DMS79 treated with DMSO at 0.1 percent for 48 hours (cell line): ENCODE results near the gene GALNTL6.

Experiments
- DNase-seq: peaks from one replicate; lab custom pipeline; 2025; lab: John Stamatoyannopoulos, UW

The GALNTL6 gene

DNA sequence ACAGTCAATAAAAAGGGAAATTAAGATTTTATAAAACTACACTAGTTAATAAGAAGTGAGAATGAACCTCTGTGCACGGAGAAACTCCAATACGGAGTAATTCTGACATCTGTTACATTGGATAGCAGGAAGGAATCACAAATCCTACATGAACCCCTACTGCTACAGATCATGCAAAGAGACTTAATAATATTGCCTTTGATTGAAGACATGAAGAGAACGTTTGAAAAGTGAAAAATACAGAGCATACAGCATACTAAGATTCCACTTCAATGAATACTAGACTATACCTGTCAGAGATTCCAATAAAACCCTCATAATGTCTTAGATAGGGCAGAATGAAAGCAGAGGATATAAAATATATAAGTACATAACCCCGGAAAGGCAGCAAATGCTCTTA is 995.0 kb downstream of the GALNTL6 start:
- DNase-seq, result no peak

DNA sequence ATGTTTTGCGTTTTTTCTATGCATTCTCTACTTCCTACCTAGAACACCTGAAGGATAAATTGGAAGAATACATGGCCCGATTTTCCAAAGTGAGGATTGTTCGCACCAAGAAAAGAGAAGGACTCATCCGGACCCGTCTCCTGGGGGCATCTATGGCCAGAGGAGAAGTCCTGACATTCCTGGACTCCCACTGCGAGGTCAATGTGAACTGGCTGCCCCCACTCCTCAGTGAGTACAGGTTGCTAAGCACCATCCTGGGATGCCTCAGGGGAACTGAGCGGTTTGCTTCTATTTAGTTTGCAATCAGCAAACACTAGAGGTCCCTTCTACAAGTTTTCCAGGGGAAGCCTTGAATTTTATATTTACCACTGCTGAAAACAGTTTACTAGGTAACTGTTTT is 996.1 kb downstream of the GALNTL6 start:
- no peak for DNase-seq

DNA sequence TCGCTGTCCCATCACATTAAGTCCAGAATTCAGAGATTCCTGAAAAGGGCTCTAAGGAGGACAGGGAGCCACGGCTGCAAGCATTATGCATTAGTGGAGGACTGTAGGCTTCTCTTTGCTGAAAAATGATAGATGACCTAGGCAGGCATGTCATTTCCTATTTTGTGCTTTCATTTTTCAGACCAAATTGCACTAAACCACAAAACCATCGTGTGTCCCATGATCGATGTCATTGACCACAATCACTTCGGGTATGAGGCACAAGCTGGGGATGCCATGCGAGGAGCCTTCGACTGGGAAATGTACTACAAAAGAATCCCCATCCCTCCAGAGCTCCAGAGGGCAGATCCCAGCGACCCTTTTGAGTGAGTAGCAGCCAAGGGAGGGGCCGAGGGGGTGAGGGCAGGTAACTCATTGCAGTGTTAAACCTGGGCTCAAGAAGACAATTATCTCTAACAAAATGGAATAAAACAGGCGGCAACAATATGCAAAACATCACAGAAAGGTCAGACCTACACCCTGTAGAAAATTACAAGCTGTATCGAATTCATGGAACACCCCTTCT is 1000.2 kb downstream of the GALNTL6 start:
- no peak for DNase-seq

DNA sequence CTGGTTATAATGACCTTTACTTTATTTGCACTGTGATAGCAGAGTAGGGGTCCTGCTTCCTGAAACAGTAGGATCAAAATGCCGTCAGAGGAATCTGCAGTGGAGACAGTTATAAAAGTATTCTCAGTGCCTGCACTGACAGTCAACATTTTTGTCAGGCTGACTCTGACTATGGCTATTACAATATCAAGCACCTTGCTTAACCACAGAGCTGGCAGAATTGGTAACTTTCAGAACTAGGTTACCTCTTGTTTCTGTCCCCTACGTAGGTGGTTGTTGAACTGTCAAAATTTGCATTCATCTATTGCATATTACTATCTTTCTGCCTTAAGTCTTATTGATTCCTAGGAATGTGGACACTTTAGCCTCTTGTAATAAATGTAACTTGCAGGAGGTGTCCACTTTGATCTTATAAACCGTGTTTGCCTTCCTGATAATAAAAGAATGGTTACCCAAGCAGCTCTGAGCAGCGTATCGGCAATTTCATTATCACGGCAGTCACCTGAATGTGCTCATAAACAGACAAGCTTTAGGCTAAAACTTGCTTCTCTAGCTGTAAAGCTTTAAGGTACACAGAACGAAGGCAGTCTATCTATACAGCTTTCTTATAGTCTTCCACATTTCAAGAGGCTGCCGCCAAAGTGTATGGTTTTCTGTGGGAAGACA is 1002.4 kb downstream of the GALNTL6 start:
- DNase-seq, result no peak

DNA sequence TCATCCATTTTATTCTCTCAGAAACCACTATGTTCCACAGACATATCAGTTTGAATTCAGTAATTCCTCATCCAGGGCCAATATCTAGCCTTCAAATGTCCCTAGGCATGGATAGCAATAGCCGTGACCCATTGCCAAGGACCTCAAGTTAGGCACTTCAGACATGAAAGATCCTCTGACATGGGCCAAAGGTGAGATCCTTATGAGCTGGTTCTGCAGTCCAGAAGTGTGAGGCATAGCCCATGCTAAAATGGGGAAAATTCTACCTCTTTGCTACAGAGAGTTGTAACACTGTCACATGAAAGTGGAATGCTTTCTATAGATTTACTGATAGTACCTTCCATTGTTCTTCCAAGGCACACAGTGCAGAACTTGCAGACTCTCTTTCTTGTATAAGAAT is 1005.7 kb downstream of the GALNTL6 start:
- DNase-seq, result no peak

DNA sequence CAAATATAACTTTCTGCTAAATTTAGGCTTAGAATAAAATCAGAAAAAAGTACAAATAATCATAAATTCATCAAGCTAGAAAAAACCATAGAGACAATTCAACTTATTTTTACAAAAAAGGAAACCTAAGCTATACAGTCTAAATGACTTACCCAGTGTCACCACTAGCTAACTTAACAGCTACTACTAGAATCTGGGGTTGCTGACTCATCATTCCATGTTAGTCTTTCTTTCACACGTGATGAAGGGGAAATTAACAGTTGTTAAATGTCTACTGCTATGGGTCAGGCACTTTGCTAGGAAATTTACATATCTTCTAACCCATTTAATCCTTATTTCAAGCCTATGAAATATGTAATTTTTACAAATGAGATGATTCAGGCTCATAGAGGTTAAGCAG is 1006.1 kb downstream of the GALNTL6 start:
- DNase-seq, result no peak

DNA sequence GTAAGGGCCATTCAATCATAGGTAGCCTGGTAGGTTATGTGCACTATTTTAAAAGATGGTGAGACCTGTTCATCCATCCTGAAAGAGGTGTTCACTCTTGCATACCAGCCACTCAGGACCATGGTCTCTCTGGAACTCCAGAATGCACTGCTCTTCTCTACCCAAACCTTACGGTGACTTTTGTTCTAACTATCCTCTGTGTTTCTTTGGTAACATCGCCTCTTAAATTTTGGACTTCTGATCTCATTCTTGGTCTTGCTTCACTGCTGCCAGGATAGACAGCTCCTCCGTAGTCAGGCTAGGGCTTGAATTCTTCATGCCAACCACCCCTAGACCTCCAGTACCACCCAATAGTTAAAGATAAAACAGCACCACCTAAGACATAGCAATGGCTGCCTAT is 1009.1 kb downstream of the GALNTL6 start:
- no peak for DNase-seq

DNA sequence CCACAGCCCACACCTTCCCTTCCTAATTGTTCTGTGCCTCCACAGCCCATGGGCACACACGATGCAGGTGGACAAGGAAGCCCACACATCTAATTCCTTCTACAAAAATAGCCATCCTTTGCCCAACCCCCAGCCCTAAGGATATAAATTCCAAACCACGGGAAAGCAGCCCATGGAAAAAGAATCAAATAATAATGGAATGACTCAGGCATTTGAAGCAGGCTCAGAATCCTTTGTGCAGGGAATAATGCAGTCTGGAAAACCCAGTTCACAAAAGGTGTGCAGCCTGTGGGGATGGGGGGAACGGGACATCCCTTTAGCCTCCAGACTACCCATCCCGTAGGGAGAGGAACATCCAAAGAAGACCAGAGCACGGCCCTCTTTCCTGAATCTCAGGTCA is 1013.1 kb downstream of the GALNTL6 start:
- DNase-seq, result no peak

DNA sequence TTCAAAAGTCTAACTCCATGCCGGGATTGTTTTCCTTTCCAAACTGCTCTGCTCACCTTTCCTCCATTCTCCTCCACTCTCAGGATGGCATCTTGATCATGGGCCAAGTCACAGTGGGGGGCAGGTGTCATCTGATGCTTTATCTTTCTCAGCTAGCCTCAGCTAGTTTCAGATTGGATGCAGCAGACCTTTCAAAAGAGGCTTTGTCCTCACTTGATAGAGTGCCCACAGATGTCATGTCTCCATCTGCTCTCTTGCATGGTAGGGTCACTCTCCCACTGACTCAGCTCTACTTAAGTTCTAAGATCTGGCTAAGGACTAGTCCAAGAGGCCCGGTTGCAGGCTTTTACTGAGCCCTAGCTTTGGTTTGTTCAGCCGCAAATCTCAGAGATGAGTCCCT is 1013.7 kb downstream of the GALNTL6 start:
- DNase-seq, result no peak

DNA sequence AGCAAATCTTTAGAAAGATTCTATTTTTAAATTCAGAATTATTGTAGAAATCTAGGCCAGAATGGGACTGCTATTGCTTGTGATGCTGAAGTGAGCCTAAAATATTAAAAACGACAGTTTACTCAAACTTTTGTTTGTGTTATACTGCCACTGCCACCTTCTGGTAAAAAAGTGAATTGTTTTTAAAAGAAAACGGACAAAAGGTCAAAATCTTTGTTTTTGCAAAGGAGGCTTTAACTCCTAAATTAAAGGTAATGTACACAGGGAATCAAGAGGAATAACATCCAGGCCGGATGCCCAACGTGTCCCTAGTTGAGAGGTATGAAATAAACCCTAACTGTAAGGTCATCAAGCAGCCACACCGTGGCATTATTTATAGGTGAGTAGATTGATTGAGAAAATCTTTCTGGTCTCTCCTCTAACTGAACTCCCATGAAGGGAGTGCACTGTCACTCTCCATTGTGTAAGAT is 1017.1 kb downstream of the GALNTL6 start:
- DNase-seq, result no peak

DNA sequence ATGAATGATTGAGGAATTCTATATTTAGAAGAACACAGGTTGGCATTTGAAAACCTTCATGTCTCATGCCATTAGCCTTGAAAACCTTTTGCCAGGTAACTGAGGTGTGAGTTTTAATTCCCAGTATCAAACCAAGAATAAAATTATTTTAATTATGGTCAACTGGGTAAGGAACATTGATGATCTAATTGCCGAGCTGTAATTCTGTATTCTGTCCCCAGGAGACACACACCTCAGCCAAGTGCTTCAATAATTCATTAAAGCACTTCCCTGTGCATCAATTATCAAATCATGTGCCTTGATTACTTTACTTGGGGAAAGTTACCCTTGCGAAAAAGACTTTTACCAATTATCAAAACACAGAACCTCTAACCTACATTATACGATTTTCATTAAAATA is 1023.5 kb downstream of the GALNTL6 start:
- no peak for DNase-seq

DNA sequence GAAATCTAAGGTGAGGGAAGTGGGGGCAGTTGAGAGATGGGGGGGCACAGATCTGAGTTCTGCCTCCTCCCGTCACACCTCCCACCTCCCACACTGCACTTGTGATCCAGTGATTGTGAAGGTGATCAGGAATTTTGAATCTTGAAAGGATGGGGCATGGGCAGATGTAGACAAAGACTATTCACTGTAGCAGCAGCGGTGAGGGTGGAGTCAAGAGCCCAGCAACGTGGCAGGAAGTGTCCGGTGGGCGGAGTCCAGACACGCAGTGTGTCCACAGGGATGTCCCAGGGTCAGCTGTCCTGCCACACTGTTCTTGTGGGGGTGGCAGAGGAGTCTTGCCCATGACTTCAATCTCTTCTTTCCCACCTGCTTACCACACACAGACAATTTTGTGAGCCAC is 1024.9 kb downstream of the GALNTL6 start:
- no peak for DNase-seq

DNA sequence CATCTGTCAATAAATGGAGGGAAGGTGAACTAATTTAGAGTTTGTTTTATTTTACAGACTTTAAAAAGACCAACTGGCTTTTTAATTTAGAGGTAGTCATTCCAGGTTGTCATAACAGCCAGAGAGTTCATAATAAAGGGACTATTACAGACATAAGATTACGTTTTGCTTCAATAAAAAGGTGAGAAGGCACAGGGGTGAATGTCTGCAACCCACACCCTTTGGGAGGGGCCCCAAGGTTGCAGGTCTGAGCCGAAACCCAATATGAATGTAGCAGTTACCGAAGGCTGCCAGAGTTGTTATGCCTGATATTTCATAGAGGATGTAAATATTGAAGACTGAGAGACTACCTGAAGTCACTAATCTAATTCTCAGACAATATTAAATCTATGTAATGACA is 1025.7 kb downstream of the GALNTL6 start:
- no peak for DNase-seq

DNA sequence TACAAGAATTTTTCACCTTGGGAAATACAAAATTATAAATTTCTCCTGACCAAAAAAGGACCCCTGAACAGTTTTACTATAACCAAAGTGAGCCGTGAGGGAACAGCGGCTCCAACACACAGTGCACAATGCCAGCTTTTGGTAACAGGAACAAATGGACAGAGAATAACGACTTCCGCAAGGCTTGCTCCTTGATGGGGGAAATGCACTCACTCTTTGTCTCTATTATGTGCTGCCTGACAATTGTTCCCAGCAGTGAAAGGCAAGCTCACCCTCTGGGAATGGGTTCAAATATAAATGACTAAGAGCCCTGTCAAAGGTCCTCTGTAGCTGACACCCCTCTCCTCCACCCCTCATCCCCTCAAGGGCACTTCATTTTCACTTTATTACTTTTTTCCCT is 1029.6 kb downstream of the GALNTL6 start:
- DNase-seq, result no peak

DNA sequence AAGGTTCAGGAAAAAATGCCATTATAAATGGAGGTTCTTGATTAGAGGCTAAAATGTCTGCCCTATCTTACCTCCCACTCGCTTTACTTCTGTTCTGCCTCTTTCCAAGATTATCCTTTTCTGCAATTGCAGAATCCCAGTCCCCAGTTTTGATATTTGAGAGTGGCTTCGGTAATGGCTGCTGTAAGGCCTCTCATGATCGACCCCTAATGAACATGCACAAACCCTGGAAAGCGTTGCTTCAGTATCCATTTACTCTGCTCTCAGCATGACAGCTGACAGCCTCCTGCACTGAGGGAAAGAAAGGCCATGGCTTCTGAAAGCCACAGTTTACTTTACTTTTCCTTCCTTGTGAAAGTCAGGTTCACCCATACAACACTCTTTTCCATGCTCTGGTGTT is 1030.0 kb downstream of the GALNTL6 start:
- DNase-seq, result no peak

DNA sequence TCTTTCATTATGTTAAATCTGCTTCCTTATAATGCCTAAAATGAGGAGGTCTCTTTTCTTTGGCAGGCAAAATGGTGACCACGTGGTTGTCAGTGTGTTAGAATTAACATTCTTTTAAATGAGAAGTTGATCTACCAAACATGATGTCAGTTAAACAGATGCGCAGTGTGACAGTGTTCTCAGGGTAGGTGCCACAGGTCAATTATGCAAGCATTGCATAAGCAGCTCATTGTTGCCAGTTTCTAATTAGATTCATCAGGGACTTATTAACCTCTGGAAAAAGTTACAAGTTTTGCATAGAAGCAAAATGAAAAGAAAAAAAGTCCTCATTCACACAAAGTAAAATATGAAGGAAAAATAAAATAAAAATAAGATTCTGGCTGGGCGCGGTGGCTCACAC is 1031.4 kb downstream of the GALNTL6 start:
- DNase-seq, result no peak

DNA sequence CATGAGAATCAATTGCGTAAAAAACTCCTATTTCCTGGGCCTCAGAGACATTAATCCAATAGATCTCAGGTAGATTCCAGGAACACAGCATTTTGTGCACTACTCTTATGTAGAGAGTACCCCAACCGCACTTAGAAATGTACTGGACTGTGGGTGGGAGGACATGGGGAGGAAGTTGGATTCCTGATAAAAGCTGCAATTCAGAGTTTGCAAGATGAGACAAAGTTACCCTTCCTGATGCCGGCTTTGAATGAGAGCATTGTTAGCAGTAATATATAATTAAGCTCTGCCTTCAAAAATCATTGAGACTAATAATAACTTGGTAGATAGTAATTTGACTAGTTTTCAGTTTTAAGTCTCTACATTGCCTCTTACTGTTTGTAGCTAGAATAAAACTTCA is 1032.1 kb downstream of the GALNTL6 start:
- no peak for DNase-seq

DNA sequence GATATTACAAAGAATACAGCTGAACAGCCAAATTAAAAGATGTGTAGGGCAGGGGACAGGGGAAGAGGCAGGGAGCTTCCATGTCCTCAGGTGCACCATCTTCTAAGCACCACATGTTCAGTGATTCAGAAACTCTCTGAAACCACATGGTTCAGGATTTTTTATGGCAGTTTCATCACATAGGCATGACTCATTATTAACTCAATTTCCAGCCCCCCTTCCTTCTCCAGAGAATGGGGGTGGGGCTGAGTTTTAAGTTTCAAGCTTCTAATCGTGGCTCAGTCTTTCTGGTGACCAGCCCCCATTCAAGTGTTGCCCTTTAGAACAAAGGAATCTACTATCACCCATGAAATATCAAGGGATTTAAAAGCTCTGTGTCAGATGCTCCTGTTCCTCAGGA is 1037.6 kb downstream of the GALNTL6 start:
- DNase-seq, result no peak

DNA sequence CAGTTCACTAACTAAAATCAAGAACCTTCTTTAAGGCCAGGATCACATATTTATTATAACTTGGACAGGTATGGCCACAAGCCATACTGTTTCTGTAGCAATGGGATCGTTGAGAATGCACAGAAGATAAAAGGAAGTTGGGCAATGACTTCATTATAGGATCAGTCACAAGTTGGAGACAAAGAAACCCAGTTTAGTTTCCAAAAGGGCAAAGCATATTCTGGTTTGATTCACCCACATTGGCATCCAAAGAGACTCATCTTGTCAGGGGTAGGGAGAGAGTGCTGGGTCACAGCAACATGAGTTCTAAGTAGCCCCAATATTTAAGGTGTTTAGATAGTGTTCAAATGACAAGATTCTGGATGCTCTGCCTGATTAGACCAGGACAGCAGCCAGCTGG is 1038.3 kb downstream of the GALNTL6 start:
- no peak for DNase-seq

DNA sequence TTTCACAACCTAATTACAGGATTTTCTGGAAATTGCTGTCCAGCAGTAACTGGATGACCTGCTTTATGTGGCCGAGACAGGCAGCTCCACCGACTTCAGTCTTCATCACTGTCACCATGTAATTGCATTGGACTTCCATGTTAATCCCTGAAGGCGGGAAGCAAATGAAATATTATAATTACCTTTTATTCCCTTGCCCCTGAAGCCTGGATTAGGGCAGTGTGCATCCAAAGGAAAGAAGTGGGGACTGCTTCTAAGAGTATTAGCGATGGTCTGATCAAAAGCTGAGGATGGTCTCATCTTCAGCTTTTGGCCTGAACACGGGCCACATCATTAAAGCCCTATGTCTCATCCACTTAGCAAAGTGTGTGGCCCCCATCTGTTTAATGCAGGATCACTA is 1043.8 kb downstream of the GALNTL6 start:
- no peak for DNase-seq

DNA sequence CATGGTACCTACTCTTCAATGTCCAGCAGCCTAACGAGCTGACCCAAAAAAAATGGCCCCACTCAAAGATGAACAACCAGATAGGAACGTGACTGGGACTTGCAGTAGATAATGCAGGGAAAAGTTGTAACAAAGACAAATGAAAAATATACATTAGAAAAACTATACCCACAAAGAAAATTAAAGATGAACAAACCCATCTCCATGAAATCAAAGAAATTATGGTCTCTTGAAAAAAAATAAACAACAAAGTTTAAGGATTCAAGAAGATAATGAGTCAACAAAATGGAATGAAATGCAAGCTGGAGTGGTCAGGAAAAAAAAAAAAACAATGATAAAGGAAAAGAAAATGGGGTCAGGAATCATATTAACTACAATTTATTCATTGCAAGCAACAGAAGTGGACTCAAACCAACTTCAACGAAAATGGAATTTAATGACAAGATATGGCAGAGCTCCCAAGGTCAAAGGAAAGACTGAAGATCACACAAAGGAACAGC is 1045.6 kb downstream of the GALNTL6 start:
- DNase-seq, result no peak

DNA sequence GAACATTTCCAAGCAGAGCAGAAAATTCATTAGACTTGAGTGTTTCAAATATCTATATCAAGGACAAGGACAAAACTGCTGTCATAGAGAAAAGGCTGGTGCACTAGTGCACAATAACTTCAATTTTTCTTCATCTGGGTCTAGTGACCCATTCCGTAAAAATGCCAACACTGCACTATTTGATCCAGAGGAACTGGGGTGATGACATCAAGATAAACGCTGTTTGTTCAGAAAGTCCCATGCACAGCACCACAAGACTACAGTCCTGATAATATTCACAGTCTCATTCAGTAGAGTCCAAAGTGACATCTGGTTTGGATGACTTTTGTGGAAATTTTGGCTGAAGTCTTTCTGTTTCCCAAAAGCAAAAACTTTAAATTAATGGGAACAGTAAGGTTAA is 1051.9 kb downstream of the GALNTL6 start:
- DNase-seq, result no peak

DNA sequence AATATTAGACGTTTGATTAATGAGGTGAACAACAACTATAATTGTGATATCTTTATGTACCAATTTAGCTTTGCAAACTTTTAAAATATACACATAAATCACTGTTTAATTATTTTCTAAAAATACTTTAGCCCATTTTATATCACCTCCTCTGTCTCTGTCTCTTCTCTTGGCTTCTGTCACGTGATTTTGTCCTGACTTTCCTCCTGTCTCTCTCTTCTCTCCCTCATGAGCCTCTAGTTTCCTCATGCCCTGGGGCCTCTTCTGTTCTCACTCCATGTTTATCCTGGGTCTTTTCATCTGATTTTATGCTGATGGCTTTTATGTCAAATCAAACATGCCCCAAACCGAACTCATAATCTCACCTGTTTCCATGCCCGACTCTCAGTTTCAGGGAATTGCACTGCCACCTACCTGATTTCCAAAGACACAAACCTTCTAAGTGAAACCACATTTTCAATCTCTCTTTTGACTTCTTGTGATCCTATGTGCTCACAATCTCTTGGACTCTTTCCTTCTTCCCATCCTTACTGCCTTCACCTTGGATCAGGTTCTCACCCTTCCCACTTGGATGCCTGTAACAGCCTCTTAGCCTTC is 1052.4 kb downstream of the GALNTL6 start:
- DNase-seq, result no peak

DNA sequence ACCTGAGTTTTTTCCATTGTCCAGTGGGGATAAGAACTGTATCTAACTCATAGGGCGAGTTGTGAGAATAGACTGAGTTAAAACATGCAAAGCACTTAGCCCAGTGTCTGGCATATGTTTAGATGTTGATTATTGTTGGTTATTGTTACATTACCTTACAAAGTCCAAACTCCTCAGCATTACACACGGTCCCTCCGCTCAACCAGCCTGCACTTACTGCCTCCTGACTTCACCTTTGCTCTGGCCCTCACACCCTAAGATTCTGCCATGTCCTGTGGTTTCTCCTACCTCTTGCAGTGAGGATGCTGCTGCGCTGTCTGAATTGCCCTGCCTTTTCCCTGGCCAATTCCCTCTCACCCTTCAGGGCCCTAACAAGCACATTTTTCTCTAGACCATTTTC is 1053.2 kb downstream of the GALNTL6 start:
- DNase-seq, result no peak
